ENCODE data around the gene MCTP2. TPM values are rescaled to one million over a fixed set of nuclear protein-coding genes. Genes with fewer than 3 reads are reported as not detected.

The MCTP2 gene
- total and polyA plus RNA-seq, 2 of the 8 experiments (the other 6 are each of a cell fraction or from before 2014, with no cell fraction given): 3.4 to 4.5 TPM

- Histone ChIP-seq H4K20me1 (replicated peaks in 1 of 2; ENCODE audit: control insufficient read depth in 1 of 2, insufficient read depth in 2 of 2, low read length in 2 of 2) (peaks cover 0 to 2% of the 10 kb centered on the region in 2 experiments), H3K4ac (replicated peaks; ENCODE audit: insufficient read length, low read depth, low read length) (no peak overlapping the region), H4K91ac (replicated peaks; ENCODE audit: insufficient read length, low read length) (no peak overlapping the region), H3K27me3 (replicated peaks in 1 of 4; ENCODE audit: control insufficient read depth in 3 of 4, extremely low read depth in 1 of 4, insufficient read depth in 3 of 4, low read length in 3 of 4) (no peaks in the 10 kb centered on the region), H3K4me1 (replicated peaks in 1 of 4; ENCODE audit: control insufficient read depth in 3 of 4, insufficient read depth in 4 of 4, low read length in 3 of 4) (no peaks in the 10 kb centered on the region), H3K23me2 (ENCODE audit: low read depth, low read length) (no peaks in the 10 kb centered on the region), H3K9me3 (ENCODE audit: insufficient read depth in 2 of 2, low read depth in 1 of 2, low read length in 1 of 2) (no peaks in the 10 kb centered on the region), H2BK120ac (replicated peaks; ENCODE audit: low read depth, low read length) (no peak overlapping the region), H3K79me1 (ENCODE audit: low read depth, low read length) (no peaks in the 10 kb centered on the region), H3K36me3 (ENCODE audit: control insufficient read depth in 2 of 4, insufficient read depth in 4 of 4, low read length in 3 of 4) (no peaks in the 10 kb centered on the region), H2BK15ac (ENCODE audit: low read length) (no peak overlapping the region), H2BK5ac (ENCODE audit: low read depth, low read length) (no peak overlapping the region), H3K9ac (replicated peaks in 1 of 4; ENCODE audit: extremely low read depth in 1 of 4, low read depth in 3 of 4, low read length in 3 of 4) (no peak overlapping the region), H2BK20ac (ENCODE audit: low read length) (no peak overlapping the region), H4K5ac (ENCODE audit: insufficient read length, low read depth, low read length) (no peak overlapping the region), H3K56ac (replicated peaks; ENCODE audit: insufficient read length, low read depth, low read length) (no peak overlapping the region), H3K27ac (ENCODE audit: low read depth, low read length) (no peak overlapping the region), H2AK5ac (ENCODE audit: low read depth, low read length) (no peak overlapping the region), H3K23ac (ENCODE audit: insufficient read length) (no peak overlapping the region), H4K8ac (ENCODE audit: extremely low read depth, insufficient read depth, low read length) (no peak overlapping the region), H3K14ac (ENCODE audit: insufficient read length) (no peak overlapping the region), H3K18ac (ENCODE audit: extremely low read depth, low read length) (no peak overlapping the region), H2BK12ac (ENCODE audit: low read depth, low read length) (no peak overlapping the region), H3K4me2 (ENCODE audit: insufficient read depth in 1 of 2, low read depth in 2 of 2, low read length in 2 of 2) (no peak overlapping the region), H2AFZ (ENCODE audit: low read length) (no peak overlapping the region), H3K4me3 (ENCODE audit: extremely low read depth in 1 of 4, insufficient read depth in 2 of 4, low read depth in 3 of 4, low read length in 4 of 4) (no peak overlapping the region), H3K79me2 (ENCODE audit: control insufficient read depth in 1 of 2, insufficient read depth in 2 of 2, low read length in 2 of 2) (no peaks in the 10 kb centered on the region)
- DNase-seq (ENCODE audit: low read depth in 1 of 2, low spot score in 2 of 2) (no peak), FAIRE-seq (no peak)
- WGBS, 2 experiments (ENCODE audit: extremely low coverage in 1 of 2, insufficient coverage in 1 of 2, insufficient read length in 1 of 2, insufficient replicate concordance in 2 of 2, low coverage in 1 of 2, low lambda C conversion rate in 2 of 2, missing lambda C conversion rate in 1 of 2): 94% methylated on average over 6 of the region's 6 CpGs; no CpG with 5 or more reads in 1 of the 2 experiments
- TF ChIP-seq TBP (IDR thresholded peaks at IDR 0.05; ENCODE audit: low read depth, low read length): no peak
- TF ChIP-seq NANOG (IDR thresholded peaks at IDR 0.05; ENCODE audit: insufficient read depth, low read depth, low read length, poor library complexity, severe bottlenecking): no peak
- no peak for TF ChIP-seq EP300 (IDR thresholded peaks at IDR 0.05; ENCODE audit: borderline replicate concordance in 1 of 2, low read depth in 2 of 2, low read length in 2 of 2)
- TF ChIP-seq USF2 (IDR thresholded peaks at IDR 0.05; ENCODE audit: low read length): no peak
- TF ChIP-seq TAF7 (optimal IDR thresholded peaks at IDR 0.05; ENCODE audit: borderline replicate concordance, low read depth, low read length): no peak
- no peak for TF ChIP-seq SUZ12 (IDR thresholded peaks at IDR 0.05; ENCODE audit: low read length)
- no peak for TF ChIP-seq PHF8 (conservative IDR thresholded peaks at IDR 0.05; ENCODE audit: low read depth, low read length)
- no peak for TF ChIP-seq SIN3A (conservative IDR thresholded peaks at IDR 0.05 in 1 of 2, IDR thresholded peaks at IDR 0.05 in 1 of 2; ENCODE audit: low read depth in 1 of 2, low read length in 2 of 2)
- CTCF ChIA-PET (ENCODE audit: partially characterized antibody): no interaction called here
- POLR2A ChIA-PET (ENCODE audit: partially characterized antibody): interaction anchor here (0.7 kb wide), 1 partner anchor 980 kb away, joined by 3 read pairs; no protein-coding TSS in a partner anchor
Measured at GRCh38 chr15:94297558-94297957, 66.2 kb downstream of the MCTP2 start.
